Retinal pigment epithelial cell (primary cell): ENCODE data around the gene SPPL3.

Source experiments
- DNase-seq: peaks from one replicate; pipeline ENCODE4 v3.0.0-alpha.2; 2010; ENCODE audit warnings: low read depth
- H3K4me3 ChIP-seq: 2 replicates; pipeline ENCODE4 v1.5.1; 2011; ENCODE audit warnings: mild to moderate bottlenecking, low read length, control low read depth, moderate library complexity
- CTCF ChIP-seq: conservative IDR thresholded peaks from 2 replicates; pipeline ENCODE4 v1.5.1; 2011; ENCODE audit warnings: low read depth, low read length, control low read depth, inconsistent platforms

The SPPL3 gene

GRCh38 chr12:120760349-120761254, 143.6 kb downstream of the SPPL3 start:
- DNase-seq: no peak
- TF ChIP-seq CTCF: no peak

GRCh38 chr12:120759591-120760348, 144.4 kb downstream of the SPPL3 start:
- DNase-seq: no peak
- H3K4me3 ChIP-seq: no peak overlapping the region
- no peak for TF ChIP-seq CTCF

More at GRCh38 chr12:120760349-120761254, 143.6 kb downstream of the SPPL3 start:
- no peak overlapping the region for H3K4me3 ChIP-seq

GRCh38 chr12:120758798-120759590, 145.2 kb downstream of the SPPL3 start:
- no peak for DNase-seq
- H3K4me3 ChIP-seq: no peak overlapping the region
- no peak for TF ChIP-seq CTCF

- no peak for DNase-seq
- no peak for TF ChIP-seq CTCF
- H3K4me3 ChIP-seq: no peak overlapping the region
Measured at GRCh38 chr12:120757949-120758348, 146.2 kb downstream of the SPPL3 start.

- no peak for DNase-seq
- H3K4me3 ChIP-seq: no peak overlapping the region
- no peak for TF ChIP-seq CTCF
Measured at GRCh38 chr12:120757226-120757742, 146.9 kb downstream of the SPPL3 start.

GRCh38 chr12:120755269-120755668, 148.9 kb downstream of the SPPL3 start:
- no peak for TF ChIP-seq CTCF
- no peak for DNase-seq
- H3K4me3 ChIP-seq: no peak overlapping the region
